Measurements from ENCODE around the gene LUC7L3. TPM values are rescaled to one million over a fixed set of nuclear protein-coding genes. Genes with fewer than 3 reads are reported as not detected.

The LUC7L3 gene
- total and polyA plus RNA-seq, 10 of the 15 experiments (the other 5 are each of a cell fraction or from before 2014, with no cell fraction given) = 51.3 to 176 (median 149) TPM

- ChIA-PET SMC1A (ENCODE audit: uncharacterized antibody, unreplicated experiment) (interaction anchor here (0.6 to 1.8 kb wide), 3 partner anchors 13 to 740 kb away, joined by 3 to 7 read pairs (median 3); no protein-coding TSS in a partner anchor), CTCF (interaction anchor here (1.2 to 2.8 kb wide), 2 partner anchors 17 to 18 kb away, joined by 5 to 8 read pairs; no protein-coding TSS in a partner anchor), RAD21 (ENCODE audit: unreplicated experiment) (no interaction called here), POLR2A (interaction anchor here (0.6 kb wide), 1 partner anchor 59 kb away, joined by 4 read pairs; no protein-coding TSS in a partner anchor)
- Histone ChIP-seq H3K4me2 (ENCODE audit: control insufficient read depth, insufficient read depth) (no peak overlapping the region; the same call in 1 of the 2 replicates), H2AFZ (ENCODE audit: control insufficient read depth, low read depth, low read length) (no peak overlapping the region), H3K9ac (ENCODE audit: control insufficient read depth, insufficient read depth, low read length) (no peak overlapping the region), H3K27me3 (replicated peaks in 1 of 2; ENCODE audit: control insufficient read depth in 2 of 2, insufficient read depth in 2 of 2, low read length in 1 of 2) (no peaks in the 10 kb centered on the region), H3K4me3 (no peak overlapping the region), H4K20me1 (ENCODE audit: control insufficient read depth, insufficient read depth) (no peaks in the 10 kb centered on the region), H3K36me3 (ENCODE audit: control insufficient read depth in 2 of 2, insufficient read depth in 2 of 2, low read length in 1 of 2) (no peaks in the 10 kb centered on the region), H3K79me2 (ENCODE audit: control insufficient read depth, insufficient read depth, low read length) (no peaks in the 10 kb centered on the region), H3K27ac (ENCODE audit: control insufficient read depth, insufficient read depth) (no peak overlapping the region), H3K9me3 (replicated peaks; ENCODE audit: control insufficient read depth, insufficient read depth, low read length) (no peaks in the 10 kb centered on the region), H3K4me1 (ENCODE audit: control insufficient read depth, insufficient read depth, low read length) (peaks cover 16% of the 10 kb centered on the region)
- TF ChIP-seq JUNB (IDR thresholded peaks at IDR 0.05) (no peak), HCFC1 (IDR thresholded peaks at IDR 0.05; ENCODE audit: low read length) (no peak), SUZ12 (IDR thresholded peaks at IDR 0.05; ENCODE audit: unreplicated experiment) (no peak), BCL11A (IDR thresholded peaks at IDR 0.05; ENCODE audit: low read depth, low read length) (no peak), RAD51 (IDR thresholded peaks at IDR 0.05) (no peak)
- TF ChIP-seq, protein P1, sequence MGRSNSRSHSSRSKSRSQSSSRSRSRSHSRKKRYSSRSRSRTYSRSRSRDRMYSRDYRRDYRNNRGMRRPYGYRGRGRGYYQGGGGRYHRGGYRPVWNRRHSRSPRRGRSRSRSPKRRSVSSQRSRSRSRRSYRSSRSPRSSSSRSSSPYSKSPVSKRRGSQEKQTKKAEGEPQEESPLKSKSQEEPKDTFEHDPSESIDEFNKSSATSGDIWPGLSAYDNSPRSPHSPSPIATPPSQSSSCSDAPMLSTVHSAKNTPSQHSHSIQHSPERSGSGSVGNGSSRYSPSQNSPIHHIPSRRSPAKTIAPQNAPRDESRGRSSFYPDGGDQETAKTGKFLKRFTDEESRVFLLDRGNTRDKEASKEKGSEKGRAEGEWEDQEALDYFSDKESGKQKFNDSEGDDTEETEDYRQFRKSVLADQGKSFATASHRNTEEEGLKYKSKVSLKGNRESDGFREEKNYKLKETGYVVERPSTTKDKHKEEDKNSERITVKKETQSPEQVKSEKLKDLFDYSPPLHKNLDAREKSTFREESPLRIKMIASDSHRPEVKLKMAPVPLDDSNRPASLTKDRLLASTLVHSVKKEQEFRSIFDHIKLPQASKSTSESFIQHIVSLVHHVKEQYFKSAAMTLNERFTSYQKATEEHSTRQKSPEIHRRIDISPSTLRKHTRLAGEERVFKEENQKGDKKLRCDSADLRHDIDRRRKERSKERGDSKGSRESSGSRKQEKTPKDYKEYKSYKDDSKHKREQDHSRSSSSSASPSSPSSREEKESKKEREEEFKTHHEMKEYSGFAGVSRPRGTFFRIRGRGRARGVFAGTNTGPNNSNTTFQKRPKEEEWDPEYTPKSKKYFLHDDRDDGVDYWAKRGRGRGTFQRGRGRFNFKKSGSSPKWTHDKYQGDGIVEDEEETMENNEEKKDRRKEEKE (IDR thresholded peaks at IDR 0.05) = no peak
- ATAC-seq (no peak; the same call in 1 of the 3 replicates), DNase-seq (ENCODE audit: low read depth, low spot score) (no peak), FAIRE-seq (no peak)
- intact Hi-C loops (cut with micrococcal nuclease; ENCODE audit: unreplicated experiment) (no loop called here), in situ Hi-C loops (cut with MboI) (no loop called here)
- WGBS (ENCODE audit: insufficient coverage, insufficient replicate concordance, low lambda C conversion rate, missing lambda C conversion rate) = 62% methylated on average over 10 of the region's 10 CpGs
- no TSS peak for BruUV-seq (replicated peaks)
These were observed 47.0 kb downstream of the LUC7L3 start for GRCh38 chr17:50766222-50767023.

Data from GM12878 (cell line).